Loucy (cell line): ENCODE results near the gene RANBP17.

Source experiments
- CTCF ChIP-seq: fragments of 200-600 bp; sonication (generic); conservative IDR thresholded peaks from 2 replicates; pipeline ENCODE4 v1.5.1; 2014; ENCODE audit warnings: mild to moderate bottlenecking, antibody characterized with exemption, low read length
- EZH2phosphoT487 ChIP-seq: fragments of 200-600 bp; IDR thresholded peaks from 2 replicates; pipeline ENCODE4 v1.6.1; 2018; ENCODE audit warnings: antibody characterized with exemption, mild to moderate bottlenecking, moderate library complexity, borderline replicate concordance

GRCh38 chr5:171155621-171156020 lies 293.8 kb downstream of the RANBP17 start:
- no peak for TF ChIP-seq CTCF
- no peak for TF ChIP-seq EZH2phosphoT487
